ENCODE results near the gene COL5A1. TPM values are rescaled to one million over a fixed set of nuclear protein-coding genes. Genes with fewer than 3 reads are reported as not detected.
A peak's percentile ranks its signal among the peaks of the same experiment; 100 is the strongest.
"Not testable (repeated sequence)": the region's sequence is repeated elsewhere in the genome, so short reads cannot be mapped to it uniquely, and the experiment has no call there.

COL5A1 gene
- total and polyA plus RNA-seq, 11 donors = 7.6 to 91.3 (median 13.4) TPM

GRCh38 chr9:134683714-134684374, 42.2 kb downstream of the COL5A1 start:
- intact Hi-C loops (cut with DNase I) = loop anchor here in 1 of 10 donors (10.0 kb wide), 1 partner anchor 1009 kb away; no protein-coding TSS in a partner anchor
- H3K9me3 ChIP-seq = no peaks in the 10 kb centered on the region
- H3K27ac ChIP-seq = peak overlapping the region in 1 of 12 donors; percentile 22
- WGBS, 4 donors = 83 to 92% (median 84%) methylated on average over 7 to 22 of the region's 22 CpGs
- ATAC-seq (no peak), DNase-seq (peak in 1 of 5 donors; percentile 46)
- H3K4me1 ChIP-seq = peaks cover 0 to 38% (median 10%) of the 10 kb centered on the region in 12 donors
- no peak for TF ChIP-seq CTCF (IDR thresholded peaks at IDR 0.05)
- TF ChIP-seq POLR2A (IDR thresholded peaks at IDR 0.05) = no peak
- H3K4me3 ChIP-seq = no peak overlapping the region
- no peaks in the 10 kb centered on the region for H3K27me3 ChIP-seq
- no peaks in the 10 kb centered on the region for H3K36me3 ChIP-seq

GRCh38 chr9:134684375-134684723, 42.7 kb downstream of the COL5A1 start:
- no peak overlapping the region for H3K4me3 ChIP-seq
- peaks cover 0 to 43% (median 12%) of the 10 kb centered on the region in 12 donors for H3K4me1 ChIP-seq
- no peaks in the 10 kb centered on the region for H3K36me3 ChIP-seq
- intact Hi-C loops (cut with DNase I) = loop anchor here in 1 of 10 donors (10.0 kb wide), 1 partner anchor 1010 kb away; no protein-coding TSS in a partner anchor
- 90 to 100% (median 97%) methylated on average over 3 of the region's 3 CpGs for WGBS, 4 donors
- H3K27me3 ChIP-seq = no peaks in the 10 kb centered on the region
- DNase-seq (peak in 1 of 5 donors; percentile 33), ATAC-seq (no peak)
- no peak for TF ChIP-seq CTCF (IDR thresholded peaks at IDR 0.05)
- H3K9me3 ChIP-seq = no peaks in the 10 kb centered on the region
- H3K27ac ChIP-seq = peak overlapping the region in 1 of 12 donors; percentile 22

- not testable (repeated sequence) for H3K9me3 ChIP-seq, H3K27ac ChIP-seq, H3K4me3 ChIP-seq, H3K27me3 ChIP-seq, ATAC-seq, DNase-seq, H3K36me3 ChIP-seq
- intact Hi-C loops (cut with DNase I) = loop anchor here in 4 of 10 donors (5.0 to 10.0 kb wide), 4 partner anchors 38 to 1010 kb away; no protein-coding TSS in a partner anchor
- peaks cover 0 to 45% (median 17%) of the 10 kb centered on the region in 12 donors for H3K4me1 ChIP-seq
Observed at GRCh38 chr9:134684941-134685340, 43.3 kb downstream of the COL5A1 start.

- H3K27me3 ChIP-seq = no peaks in the 10 kb centered on the region
- no peak overlapping the region for H3K27ac ChIP-seq
- peaks cover 0 to 45% (median 17%) of the 10 kb centered on the region in 12 donors for H3K4me1 ChIP-seq
- TF ChIP-seq POLR2A (IDR thresholded peaks at IDR 0.05) (no peak), CTCF (IDR thresholded peaks at IDR 0.05) (no peak)
- intact Hi-C loops (cut with DNase I) = loop anchor here in 4 of 10 donors (5.0 to 10.0 kb wide), 4 partner anchors 38 to 1011 kb away; no protein-coding TSS in a partner anchor
- 93 to 97% (median 95%) methylated on average over 3 of the region's 3 CpGs for WGBS, 4 donors
- ATAC-seq = no peak
- H3K36me3 ChIP-seq = peaks cover 0 to under 1% (median 0%) of the 10 kb centered on the region in 9 donors
- no peak overlapping the region for H3K4me3 ChIP-seq
- no peaks in the 10 kb centered on the region for H3K9me3 ChIP-seq
- DNase-seq = no peak
Observed at GRCh38 chr9:134685784-134686183, 44.2 kb downstream of the COL5A1 start.

Data from heart left ventricle (tissue), 16 donors.